ENCODE measurements around the gene STEAP4.
A peak's percentile ranks its signal among the peaks of the same experiment; 100 is the strongest.

STEAP4 gene

DNA sequence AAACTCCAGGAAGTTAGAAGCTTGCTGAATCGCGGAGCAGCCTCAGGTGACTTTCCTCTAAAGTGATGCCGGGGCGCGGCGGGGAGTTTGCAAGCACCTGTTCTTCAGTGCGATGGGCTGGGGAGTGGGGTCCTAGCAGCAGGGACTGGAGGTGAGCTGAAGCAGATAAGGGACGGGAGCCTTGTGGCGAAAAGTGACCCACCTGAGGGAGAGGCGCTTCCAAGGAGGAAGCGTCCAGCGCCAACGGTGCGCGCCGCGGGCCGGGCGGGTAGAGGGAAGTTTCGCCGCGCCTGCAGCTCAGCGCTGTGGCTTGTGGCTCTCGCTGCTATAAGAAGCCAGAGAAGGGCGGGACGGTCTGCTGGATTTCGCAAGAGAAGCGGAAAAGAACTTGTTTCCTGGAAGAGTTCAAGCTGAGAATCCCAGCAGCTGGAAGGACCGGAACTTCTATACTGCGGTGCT is at the start of gene STEAP4:
STEAP4 (minus strand) TSS at position 305 of the 459 bp plus-strand sequence. CDS start 22,625 bp downstream, outside the sequence.
- H3K36me3 Mint-ChIP-seq (ENCODE audit: low read depth): no peaks in the 10 kb centered on the region
- peaks cover 35% of the 10 kb centered on the region for H3K27me3 Mint-ChIP-seq (ENCODE audit: low read depth)
- H3K9me3 Mint-ChIP-seq: no peaks in the 10 kb centered on the region
- TF ChIP-seq, protein P1, sequence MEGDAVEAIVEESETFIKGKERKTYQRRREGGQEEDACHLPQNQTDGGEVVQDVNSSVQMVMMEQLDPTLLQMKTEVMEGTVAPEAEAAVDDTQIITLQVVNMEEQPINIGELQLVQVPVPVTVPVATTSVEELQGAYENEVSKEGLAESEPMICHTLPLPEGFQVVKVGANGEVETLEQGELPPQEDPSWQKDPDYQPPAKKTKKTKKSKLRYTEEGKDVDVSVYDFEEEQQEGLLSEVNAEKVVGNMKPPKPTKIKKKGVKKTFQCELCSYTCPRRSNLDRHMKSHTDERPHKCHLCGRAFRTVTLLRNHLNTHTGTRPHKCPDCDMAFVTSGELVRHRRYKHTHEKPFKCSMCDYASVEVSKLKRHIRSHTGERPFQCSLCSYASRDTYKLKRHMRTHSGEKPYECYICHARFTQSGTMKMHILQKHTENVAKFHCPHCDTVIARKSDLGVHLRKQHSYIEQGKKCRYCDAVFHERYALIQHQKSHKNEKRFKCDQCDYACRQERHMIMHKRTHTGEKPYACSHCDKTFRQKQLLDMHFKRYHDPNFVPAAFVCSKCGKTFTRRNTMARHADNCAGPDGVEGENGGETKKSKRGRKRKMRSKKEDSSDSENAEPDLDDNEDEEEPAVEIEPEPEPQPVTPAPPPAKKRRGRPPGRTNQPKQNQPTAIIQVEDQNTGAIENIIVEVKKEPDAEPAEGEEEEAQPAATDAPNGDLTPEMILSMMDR (IDR thresholded peaks at IDR 0.05; ENCODE audit: unreplicated experiment in 3 of 3): no peak
- H3K4me3 Mint-ChIP-seq: peak within 1 kb of the TSS; percentile 67 to 81 (median 79)
- H3K27ac Mint-ChIP-seq: no peak within 1 kb of the TSS
- peaks cover 11% of the 10 kb centered on the region for H3K4me1 Mint-ChIP-seq

DNA sequence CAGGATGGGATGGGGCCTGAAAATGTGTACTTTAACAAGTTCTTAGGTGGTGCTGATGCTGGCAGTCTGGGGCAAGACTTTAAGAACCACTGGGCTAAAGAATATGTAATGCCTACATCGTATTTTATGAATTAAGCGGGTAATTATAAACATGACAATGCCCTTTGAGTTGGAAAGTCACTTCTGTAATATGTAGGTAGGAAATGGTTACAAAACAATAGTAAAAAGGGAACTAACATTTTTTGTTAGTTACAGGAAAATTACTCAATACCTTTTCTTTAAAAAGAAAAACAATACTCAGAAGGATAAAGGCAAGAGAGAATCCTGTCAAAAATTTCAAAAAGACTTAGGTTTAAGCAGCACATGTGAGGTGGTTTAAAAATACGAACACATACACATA is 48.3 kb upstream of the STEAP4 start:
- no peaks in the 10 kb centered on the region for H3K27me3 Mint-ChIP-seq (ENCODE audit: low read depth)

DNA sequence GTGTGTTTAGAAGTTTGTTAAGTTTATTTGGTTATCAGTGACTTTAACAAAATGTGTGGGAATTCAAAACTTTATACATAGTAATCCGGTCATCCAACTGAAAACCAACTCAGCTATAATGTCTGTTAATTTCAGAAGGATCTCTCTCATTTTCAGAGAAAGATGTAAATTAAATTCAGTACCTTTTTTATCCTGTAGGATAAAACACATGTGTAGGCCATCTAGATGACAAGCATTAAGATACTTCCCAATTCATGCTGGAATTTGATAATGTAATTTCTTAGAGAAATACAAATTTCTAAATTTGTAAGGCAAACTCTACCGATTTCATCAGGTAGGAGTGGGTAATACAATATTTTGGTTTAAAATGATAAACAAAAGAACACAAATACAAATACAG is 43.4 kb upstream of the STEAP4 start:
- peak overlapping the region in 1 of 3 experiments; percentile 28 for H3K27ac Mint-ChIP-seq
- peaks cover 7% of the 10 kb centered on the region for H3K27me3 Mint-ChIP-seq (ENCODE audit: low read depth)
- no peaks in the 10 kb centered on the region for H3K36me3 Mint-ChIP-seq (ENCODE audit: low read depth)
- H3K9me3 Mint-ChIP-seq: no peaks in the 10 kb centered on the region
- H3K4me1 Mint-ChIP-seq: peaks cover 25% of the 10 kb centered on the region
- TF ChIP-seq, protein P1 (IDR thresholded peaks at IDR 0.05; ENCODE audit: unreplicated experiment in 3 of 3): no peak
- H3K4me3 Mint-ChIP-seq: no peak overlapping the region

More for the DNA sequence above, 48.3 kb upstream of the STEAP4 start:
- TF ChIP-seq, protein P1 (IDR thresholded peaks at IDR 0.05; ENCODE audit: unreplicated experiment in 3 of 3): no peak
- H3K4me3 Mint-ChIP-seq: no peak overlapping the region
- no peaks in the 10 kb centered on the region for H3K36me3 Mint-ChIP-seq (ENCODE audit: low read depth)
- no peak overlapping the region for H3K27ac Mint-ChIP-seq
- peaks cover 10% of the 10 kb centered on the region for H3K4me1 Mint-ChIP-seq
- no peaks in the 10 kb centered on the region for H3K9me3 Mint-ChIP-seq

DNA sequence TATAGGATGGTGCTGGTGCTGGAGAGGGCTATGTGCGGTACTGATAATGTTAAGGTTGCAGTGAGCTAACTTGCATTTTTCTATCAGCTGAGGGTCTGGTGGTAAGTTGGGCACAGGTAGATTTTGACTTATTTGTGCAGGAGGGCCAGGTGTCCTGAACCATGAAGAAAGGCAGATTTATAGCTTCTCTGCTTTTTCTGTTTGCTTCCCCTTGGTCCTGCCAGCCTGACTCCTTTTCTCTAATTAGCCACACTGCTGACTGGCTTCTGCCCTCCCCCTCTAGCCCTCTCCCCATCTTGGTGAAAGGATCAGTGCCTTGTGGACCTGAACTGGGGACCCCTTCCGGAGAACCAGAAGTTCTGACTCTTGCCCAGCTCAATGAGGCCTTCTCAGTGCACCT is 40.8 kb upstream of the STEAP4 start:
- H3K9me3 Mint-ChIP-seq: no peaks in the 10 kb centered on the region
- TF ChIP-seq, protein P1 (IDR thresholded peaks at IDR 0.05; ENCODE audit: unreplicated experiment in 3 of 3): no peak
- peaks cover 7% of the 10 kb centered on the region for H3K27me3 Mint-ChIP-seq (ENCODE audit: low read depth)
- H3K27ac Mint-ChIP-seq: peak overlapping the region; percentile 70 to 93 (median 70)
- H3K36me3 Mint-ChIP-seq (ENCODE audit: low read depth): no peaks in the 10 kb centered on the region
- H3K4me3 Mint-ChIP-seq: no peak overlapping the region
- peaks cover 26% of the 10 kb centered on the region for H3K4me1 Mint-ChIP-seq

DNA sequence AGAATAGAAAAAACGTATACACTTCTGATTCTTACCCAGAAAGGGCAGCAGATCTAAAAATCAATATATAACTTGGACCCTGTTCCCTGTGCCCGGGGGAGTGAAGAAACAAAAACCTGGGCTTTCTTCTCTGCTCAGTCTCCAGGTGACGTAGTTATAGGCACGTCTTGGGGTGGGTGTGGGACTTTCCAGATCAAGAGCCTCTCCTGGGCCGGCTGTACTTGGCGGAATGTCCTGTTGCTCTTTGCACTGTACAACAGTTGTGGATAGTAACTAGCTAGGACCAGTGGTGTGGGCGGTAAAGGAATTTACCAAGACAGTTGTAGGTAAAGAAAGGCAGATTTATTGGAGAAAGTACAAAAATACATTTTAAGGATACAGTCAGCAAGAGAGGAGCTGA is 40.4 kb upstream of the STEAP4 start:
- no peaks in the 10 kb centered on the region for H3K9me3 Mint-ChIP-seq
- H3K27me3 Mint-ChIP-seq (ENCODE audit: low read depth): peaks cover 7% of the 10 kb centered on the region

DNA sequence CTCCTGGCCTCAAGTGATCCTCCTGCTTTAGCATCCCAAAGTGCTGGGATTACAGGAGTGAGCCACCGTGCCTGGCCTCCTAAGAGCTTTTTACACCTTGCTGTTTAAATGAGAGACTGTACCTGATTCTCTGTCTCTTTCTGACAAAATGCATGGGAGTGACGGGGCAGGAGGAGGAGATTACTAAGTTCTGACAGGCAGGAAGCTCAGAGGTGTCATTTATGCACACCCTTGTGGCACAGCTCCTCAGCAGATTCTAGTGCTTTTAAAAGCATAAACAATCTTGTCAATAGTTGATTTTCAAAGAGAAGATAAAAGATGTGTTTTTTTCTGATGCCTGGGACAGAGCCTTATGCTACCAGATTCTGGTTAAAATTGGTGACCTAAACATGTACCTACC is 39.7 kb upstream of the STEAP4 start:
- TF ChIP-seq, protein P1 (IDR thresholded peaks at IDR 0.05; ENCODE audit: unreplicated experiment in 3 of 3): no peak
- Mint-ChIP-seq H3K9me3 (no peaks in the 10 kb centered on the region), H3K27ac (peak overlapping the region; percentile 38 to 93 (median 70)), H3K36me3 (ENCODE audit: low read depth) (no peaks in the 10 kb centered on the region), H3K4me1 (peaks cover 20% of the 10 kb centered on the region), H3K4me3 (no peak overlapping the region), H3K27me3 (ENCODE audit: low read depth) (peaks cover 7% of the 10 kb centered on the region)

More for the DNA sequence above, 40.4 kb upstream of the STEAP4 start:
- peak overlapping the region in 1 of 3 experiments; percentile 10 for H3K4me3 Mint-ChIP-seq
- H3K4me1 Mint-ChIP-seq: peaks cover 26% of the 10 kb centered on the region
- TF ChIP-seq, protein P1 (IDR thresholded peaks at IDR 0.05; ENCODE audit: unreplicated experiment in 3 of 3): no peak
- no peaks in the 10 kb centered on the region for H3K36me3 Mint-ChIP-seq (ENCODE audit: low read depth)
- peak overlapping the region; percentile 70 to 93 (median 70) for H3K27ac Mint-ChIP-seq

Measured in nephron (organoid).